SW 1271 (cell line): ENCODE data around the gene EPN2.
"Not testable (repeated sequence)": the region's sequence is repeated elsewhere in the genome, so short reads cannot be mapped to it uniquely, and the experiment has no call there.

Experiments used
- DNase-seq, 2 experiments: peaks; one replicate each; lab custom pipeline; 2025; lab: John Stamatoyannopoulos, UW

The EPN2 gene

DNA sequence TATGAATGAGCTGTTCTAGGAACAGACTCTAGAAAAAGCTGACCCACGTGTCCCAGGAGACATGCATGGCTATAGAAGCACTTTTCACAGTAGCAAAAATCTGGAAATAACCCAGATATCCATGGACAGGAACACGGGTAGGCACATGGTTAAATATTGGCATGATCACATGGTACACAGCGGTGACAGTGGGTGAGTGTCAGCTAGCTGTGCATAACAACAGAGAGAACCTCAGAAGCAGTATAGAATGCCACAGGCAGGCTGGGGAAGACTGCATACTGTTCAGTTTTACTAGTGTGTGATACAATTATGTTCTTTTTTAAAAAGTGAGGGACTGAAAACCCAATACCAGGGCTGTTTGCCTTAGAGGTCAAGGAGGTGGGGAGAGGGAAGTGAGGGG, 31.4 kb downstream of the EPN2 start:
- no peak for DNase-seq

DNA sequence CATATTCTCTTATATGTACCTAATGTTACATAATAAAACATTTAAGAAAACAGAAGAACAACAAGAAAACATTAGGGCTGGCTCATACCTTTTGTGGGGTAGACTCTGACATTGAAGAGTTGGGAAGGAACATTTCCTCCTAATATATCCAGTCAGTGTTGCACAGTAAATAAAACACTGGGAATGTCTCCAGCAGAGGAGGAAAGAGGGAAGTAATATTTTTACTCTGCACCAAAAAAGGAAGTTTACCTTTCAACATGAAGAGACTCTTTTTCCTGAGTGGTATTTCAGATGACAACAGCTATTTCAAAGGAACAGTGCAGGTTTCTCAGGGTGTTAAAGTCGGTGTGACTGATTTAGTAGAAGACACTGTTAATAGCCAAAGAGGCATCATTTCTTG, 31.9 kb downstream of the EPN2 start:
- no peak for DNase-seq

DNA sequence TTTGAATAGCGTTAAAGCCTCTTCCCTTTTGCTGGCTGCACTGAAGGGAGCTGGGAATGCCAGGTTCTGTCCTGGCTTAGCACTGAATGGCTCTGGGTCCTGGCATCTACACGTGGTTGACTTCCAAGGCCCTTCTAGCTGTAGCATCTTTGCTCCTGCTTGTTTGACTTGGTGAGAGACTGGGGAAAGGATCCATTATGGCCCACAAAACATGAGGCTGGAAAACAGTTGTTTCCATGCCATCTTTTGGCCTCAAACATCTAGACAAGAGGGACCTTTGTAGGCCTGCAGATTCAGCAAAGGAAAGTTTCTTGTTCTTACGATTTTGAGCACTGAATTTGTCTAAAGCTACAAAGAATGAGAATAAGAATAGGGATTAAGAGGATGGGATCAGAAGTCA, 32.5 kb downstream of the EPN2 start:
- DNase-seq, result no peak

DNA sequence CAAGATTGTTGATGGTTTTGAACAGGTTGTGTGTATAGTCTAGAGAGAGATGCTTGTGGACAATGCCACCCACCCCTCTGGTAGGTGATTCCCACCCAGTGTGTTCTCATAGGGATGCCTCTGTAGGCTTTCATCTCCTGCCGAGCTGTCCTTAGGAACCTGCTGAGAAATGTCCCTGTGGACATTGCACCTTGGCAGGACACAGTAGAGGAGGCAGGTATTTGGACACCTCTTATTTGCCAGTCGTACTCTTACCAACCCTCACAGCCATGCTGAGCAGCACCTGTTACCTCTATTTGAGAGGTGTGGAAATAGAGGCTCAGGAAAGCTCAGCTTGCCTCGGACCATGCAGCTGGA, 33.2 kb downstream of the EPN2 start:
- DNase-seq, result no peak

DNA sequence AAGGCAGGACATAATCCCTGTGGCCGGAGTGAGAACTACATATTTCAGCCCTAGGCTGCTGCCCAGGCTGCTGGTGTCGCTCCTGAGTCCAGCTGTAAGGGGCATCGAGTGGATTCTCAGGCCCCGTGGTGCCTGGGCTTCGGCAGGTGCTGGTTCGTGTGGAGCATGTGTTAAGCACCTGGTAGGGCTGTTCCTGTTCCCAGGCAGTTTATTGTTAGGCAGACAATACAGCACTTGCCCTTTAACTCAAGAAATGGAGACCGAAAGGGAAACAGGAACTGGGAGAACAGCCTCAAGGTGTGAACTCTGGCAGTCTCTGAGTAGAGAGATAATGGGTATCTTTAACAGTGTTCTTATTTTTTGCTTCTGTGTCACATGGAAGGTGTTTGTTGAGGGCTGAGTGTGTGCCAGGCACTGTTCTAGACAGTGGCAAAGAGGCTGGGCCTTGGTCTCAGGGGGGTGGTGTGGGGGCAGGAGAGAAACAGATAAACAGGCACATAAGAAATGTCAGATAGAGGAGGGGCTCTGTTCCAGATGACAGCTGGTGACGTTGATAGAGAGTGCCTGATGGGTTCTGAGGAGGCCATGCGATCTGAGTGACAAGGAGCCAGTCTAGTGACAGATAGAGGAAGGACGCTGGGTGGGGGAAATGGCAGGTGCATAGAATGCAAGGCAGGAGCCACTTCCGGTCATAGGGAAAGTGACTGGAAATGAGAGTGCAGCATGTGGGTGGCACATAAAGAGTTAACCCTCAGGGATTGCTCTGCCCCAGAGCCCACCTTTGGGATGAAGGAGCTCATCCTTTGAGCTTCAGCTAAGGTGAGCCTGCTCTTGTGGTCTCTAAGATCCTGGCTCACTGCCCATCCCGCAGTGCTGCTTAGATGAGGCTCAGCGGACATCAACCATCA, 33.8 kb downstream of the EPN2 start:
- DNase-seq, result no peak

DNA sequence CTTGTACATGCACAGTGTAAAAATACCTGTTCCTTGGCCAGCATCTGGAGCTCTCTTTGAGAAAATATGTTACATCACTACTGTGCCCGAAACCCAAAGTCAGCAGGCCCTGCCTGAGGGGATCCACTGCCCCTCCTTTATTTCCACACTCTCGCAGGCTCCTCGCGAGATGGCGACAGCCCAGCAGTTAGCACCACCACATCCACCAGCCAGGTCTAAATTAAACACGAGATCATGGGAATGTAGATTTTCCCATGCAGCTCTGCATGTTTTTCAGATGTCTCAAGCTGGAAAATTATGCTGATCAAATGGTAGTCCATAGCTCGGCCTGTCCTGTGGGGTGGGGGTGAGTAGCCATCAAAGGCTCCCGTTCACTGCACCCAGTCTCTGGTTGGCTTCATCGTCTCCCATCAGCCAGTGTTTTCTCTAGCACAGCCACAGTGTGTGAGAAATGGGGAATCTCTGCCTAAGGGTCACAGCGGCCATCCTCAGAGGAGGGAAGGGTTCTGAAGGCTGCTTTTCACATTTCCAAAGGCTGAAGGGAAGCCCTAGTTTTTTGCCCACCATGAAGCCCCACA, 34.7 kb downstream of the EPN2 start:
- no peak for DNase-seq

DNA sequence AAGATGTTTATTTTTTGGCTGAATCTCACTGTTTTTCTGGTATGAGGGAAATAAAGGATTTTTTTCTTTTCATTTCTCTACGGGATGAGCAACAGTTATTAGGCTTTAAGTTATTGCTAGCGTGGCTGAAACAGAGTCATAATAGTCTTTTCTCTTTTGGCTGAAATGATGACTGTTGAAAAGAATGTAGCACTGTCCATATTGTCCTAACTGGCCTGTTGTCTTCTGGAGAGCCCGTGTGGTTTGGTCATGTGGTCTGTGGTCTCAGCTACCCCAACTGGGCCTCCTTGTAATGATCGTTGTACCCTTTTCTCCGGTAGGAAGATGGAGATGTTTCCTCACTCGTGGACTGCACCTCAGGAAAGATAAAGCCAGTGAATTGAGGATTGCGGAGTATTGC, 36.6 kb downstream of the EPN2 start:
- DNase-seq, result no peak

DNA sequence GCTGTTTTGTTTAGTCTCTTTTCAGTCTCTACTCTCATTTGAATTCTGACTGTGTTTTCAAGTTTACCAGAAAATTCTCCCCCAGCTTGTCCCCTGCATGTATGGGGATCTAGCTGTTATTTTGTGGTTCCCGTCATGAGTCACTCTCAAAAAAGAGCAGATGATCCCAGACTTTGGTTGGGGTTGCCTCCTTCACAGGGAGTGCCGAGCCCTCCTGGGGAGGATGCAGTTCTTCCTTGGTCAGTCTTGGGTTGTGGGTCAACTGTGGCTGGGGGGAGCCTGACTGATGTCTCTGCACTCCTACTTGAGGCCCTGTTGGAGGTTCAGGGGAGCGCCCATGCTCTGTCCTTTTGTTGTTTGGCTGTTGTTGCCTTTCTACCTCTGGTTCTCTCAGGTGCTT, 37.7 kb downstream of the EPN2 start:
- DNase-seq, result no peak

DNA sequence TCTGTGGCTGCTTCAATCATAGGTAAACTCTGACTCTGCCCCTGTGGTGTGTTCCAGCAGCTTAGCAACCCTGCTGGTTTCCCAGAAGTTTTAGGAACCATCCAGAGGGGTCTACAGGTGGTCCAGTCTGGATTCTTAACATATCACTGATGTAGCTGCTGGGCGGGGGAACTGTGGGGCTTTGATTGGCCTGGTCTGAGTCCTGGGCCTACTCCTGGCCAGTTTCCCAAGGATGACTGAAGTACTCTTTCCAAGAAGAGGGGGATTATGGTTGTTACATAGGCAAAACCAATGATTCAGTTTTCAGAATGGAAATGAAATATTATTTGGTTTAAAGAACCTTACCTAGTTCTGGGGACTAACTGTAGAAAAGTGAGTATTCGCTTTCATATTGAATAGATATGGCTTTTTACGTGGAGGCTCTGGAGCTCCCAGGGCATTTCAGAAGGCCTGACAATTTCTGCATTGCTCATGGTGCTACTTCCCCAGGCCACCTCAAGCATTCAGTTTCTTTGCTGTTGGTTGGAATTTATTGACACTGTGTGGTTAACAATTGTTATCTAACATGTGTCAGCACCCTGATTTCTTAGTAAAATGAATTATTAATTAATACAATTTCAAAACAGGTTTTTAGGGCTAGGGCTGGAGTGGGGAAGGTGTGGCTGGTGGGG, 38.4 kb downstream of the EPN2 start:
- no peak for DNase-seq

DNA sequence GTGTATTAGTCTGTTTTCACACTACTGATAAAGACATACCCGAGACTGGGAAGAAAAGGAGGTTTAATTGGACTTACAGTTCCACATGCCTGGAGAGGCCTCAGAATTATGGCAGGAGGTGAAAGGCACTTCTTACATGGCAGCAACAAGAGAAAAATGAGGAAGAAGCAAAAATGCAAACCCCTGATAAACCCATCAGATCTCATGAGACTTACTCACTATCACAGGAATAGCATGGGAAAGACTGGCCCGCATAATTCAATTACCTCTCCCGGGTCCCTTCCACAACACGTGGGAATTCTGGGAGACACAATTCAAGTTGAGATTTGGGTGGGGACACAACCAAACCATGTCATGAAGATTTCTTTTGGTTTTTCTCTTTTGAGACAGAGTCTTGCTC, 41.1 kb downstream of the EPN2 start:
- not testable (repeated sequence) for DNase-seq

DNA sequence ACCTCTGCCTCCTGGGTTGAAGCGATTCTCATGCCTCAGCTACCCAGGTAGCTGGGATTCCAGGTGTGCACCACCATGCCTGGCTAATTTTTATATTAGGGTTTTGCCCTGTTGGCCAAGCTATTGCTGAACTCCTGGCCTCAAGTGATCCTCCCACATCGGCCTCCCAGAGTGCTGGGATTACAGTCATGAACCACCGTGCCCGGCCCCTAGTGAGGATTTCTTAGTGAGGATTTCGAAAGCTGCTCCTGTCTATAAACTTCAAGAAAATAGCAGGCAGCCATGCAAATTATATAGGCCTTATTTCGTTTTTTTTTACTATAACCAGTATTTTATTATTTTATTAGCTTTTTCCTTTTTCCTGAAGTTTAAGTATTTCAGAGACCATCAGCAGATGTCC, 41.6 kb downstream of the EPN2 start:
- no peak for DNase-seq

DNA sequence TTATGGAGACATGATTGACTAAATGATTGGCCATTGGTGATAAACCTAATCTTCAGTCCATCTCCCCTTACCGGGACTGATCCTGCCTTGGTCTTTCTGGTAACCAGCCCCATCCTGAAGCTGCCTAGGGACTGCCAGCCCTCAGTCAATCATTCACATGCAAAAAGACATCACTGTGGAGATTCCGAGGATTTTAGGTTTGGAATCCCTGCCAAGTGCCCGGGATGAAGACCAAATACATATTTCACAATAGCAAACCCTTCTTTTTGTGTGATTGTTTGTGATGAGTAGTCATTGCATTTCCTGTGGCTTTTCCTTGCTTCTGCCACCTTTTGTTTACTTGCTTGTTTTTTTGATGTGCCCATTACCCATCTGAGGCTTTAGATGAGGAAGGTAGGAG, 44.0 kb downstream of the EPN2 start:
- no peak for DNase-seq

DNA sequence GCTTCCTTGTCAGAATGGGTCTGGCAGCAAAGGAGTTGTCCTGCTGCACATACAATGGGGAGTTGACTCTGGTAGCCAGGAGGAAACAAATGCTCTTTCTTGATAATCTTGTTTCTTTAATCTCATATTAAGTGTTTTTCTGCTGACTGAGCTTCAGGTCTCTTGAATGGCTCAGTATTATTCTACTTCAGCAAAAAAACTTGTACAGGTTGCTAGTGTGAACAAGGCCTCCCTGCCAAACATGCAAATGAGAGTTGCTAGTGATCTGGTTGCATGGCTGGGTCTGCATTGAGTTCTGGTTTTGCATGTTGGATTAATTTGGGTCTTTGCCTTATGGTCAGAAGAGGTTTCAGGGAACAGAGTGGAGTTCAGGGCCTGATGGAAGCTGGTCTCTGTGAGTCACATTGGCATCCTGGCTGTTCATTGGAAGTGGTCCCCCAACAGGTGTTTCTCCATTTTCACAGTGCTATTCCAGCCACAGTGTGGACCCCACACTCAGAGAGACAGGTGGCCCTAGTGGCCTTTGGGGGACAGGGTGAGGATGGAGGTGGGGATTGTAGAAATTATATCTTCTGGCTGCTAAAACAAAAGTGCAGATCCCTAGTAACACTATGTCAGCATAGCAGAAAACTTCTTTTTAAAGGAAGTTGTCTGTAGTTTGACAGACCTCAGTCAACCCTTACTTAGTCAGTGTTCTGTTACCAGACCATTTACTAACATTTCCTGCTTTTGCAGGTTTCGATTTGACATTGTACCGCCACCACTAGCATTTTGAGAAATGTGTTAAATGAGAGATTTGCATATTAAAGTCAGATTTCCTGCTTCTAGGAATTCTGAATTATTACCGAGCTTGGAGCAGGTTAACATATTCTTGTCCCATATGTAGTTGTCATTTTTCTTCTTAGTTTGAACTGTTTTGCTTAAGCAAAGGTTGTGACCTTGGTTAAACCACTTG, 47.1 kb downstream of the EPN2 start:
- no peak for DNase-seq

DNA sequence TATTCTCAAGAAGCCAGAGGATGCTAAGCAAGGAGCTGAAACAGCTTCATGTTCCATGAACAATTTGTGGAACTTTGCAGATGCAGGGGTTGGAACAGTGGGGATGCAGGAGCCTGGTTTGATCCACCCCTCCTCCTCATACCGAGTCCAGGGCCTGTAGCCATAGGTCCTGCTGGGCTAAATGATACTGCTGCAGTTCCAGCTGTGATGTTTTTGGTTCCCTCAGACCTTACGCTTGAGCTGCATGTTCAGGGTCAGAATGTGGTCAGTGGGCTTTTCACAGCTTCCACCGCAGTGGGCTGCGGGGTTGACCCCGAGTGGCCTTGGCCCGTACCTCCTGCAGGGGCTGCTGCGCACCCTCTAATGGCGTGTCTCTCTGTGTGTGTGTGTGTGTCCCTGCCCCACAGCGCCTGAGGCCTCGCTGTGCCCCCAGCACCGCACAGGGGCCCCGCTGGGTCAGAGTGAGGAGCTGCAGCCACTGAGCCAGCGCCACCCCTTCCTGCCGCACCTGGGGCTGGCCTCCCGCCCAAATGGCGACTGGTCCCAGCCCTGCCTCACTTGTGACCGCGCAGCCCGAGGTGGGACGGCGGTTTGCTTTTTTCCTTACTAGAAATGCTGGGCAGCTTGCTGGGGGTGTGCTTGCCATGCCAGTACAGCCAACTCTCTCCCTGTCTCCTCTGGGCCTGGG, 48.2 kb downstream of the EPN2 start:
- no peak for DNase-seq

DNA sequence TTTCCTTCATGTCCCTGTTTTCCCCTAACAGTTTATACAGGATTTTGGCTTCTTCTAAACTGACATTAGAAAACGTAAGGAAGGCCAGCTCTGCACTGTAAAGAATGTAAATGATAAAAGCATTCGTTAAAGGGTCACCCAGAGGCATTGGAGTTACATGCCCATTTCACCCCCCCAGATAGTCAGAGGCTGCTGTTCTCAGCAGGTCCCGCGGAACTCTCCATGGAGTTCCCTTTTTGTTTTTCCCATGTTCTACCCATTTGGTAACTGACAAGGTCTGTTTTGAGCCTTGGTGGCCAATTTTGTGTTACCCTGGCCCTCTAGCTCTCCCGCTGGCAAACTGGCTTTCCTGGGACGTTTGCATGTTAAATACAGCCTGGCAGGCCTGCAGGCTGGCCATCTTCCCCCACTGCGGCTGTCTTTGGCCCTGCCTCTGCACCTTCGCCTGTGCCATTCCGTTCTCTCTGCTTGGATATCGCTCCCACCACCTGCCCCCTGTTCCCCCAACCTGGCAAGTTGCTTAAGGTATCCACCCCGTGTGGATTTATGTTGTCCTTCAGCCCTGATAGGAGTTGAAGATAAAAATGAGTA, 49.7 kb downstream of the EPN2 start:
- no peak for DNase-seq

DNA sequence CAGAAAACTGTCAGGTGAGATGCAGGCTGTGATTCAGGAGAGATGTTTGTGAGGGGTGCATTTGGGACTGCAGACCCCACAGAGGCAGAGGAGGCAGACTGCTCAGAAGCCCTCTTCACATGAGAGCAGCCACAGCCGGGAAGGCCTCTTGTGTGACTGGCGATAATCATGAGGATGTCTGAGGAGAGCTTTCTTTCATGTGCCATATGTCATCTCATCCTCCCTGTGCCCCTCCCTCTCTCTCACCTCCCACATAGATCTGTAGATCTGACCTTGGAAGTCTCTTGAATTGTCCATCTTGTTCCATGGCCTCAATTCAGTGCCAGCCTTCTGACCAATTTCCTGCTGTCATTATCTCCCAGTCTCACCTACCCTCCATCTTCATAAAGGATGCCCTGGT, 50.5 kb downstream of the EPN2 start:
- DNase-seq, result no peak

DNA sequence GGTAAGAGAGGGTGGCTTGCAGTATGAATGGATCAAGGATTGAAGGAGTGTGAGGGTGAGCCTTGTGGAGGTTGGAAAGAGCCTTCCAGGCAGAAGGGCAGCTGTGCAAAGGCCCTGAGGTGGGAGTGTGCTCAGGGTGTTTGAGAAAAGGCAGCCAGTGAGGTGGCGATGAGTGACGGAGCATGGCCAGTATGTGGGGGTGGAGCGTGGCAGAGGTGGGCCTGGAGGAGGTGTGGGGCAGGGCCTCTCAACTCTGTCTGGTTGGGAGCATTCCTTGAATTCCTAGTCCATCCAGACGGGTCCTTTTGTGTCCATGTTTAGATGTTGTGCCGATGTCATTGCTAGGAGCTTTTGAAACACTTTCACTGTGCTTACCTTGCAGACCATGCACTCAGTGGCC, 51.3 kb downstream of the EPN2 start:
- DNase-seq, result no peak

DNA sequence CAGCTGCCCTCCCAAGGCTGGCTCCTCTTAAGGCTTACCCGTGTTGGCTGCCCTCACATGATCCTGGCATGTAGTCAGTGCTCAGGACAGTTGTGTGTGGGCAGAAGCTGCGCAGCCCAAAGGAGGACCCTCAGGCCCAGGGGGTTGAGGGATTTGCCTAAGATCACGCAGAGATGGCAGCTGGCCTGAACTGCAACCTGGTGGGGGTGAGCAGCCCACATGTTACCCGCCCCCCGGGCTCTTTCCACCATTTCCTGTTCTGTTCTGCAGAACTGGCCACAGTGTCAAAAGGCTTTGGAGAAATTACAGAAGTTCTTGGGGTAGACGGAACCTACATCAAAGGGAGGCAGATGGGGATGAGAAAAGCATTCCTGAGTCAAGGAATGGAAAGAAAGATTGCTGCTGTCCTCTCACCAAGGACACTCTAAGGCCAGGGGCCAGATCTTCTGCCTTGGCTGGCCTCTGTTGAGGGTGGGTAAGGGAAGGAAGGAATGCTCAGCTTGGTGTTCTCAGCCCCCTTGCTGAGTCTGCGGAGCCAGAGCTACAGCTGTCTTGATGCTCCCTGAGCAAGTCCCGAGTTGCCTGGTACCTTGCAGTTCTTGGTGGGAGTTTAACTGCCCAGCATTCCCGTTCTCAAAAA, 53.0 kb downstream of the EPN2 start:
- DNase-seq, result no peak

DNA sequence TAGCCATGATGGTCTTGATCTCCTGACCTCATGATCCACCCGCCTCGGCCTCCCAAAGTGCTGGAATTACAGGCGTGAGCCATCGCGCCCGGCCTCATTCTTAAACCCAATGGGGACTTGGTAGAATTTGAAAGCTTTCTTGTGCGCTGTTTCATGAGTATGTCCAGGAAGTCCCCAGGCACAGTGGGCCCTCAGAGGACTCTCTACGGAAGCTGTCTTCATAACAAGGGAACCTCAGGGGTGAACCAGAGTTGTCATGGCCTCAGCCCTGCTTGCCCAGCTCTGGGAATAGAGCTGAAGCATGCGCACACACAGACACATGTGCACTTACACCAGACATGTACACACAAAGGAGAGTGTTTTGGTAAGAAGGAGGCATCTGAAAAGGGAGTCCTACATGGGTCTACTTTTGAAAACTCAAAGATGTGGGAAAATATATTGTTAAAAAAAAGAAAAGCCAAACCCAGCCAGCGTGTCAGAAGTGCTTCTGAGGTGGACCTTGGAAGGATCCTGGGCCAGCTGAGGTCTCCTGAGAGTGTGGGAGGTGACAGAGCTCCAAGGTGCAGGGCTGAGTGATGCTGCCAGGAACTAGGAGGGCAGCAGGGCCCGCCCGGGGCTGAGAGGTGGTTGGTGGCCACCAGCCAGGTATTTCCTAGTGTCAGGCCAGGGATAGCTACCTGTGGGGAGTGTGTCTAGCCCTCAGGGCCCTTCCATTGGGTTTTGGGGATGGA, 54.6 kb downstream of the EPN2 start:
- no peak for DNase-seq

DNA sequence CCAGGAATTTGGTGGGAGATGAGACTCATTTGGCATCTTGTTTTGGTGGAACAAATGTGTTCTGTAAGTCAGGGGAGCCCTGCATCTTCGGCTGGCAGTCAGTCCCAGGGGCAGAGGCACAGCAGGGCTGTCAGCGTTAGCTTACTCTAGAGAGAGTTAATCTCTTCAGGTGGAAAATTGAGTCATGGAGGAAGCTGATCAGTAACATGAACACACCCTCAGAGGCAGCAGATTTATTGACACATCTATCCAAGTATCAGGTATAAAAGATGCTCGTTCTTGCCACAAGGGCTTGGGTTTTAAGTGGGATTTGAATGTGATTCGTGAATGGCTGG, 55.2 kb downstream of the EPN2 start:
- no peak for DNase-seq
